ENCODE measurements around the gene NADSYN1. TPM values are rescaled to one million over a fixed set of nuclear protein-coding genes. Genes with fewer than 3 reads are reported as not detected.
A peak's percentile ranks its signal among the peaks of the same experiment; 100 is the strongest.
"Not testable (repeated sequence)": the region's sequence is repeated elsewhere in the genome, so short reads cannot be mapped to it uniquely, and the experiment has no call there.

The NADSYN1 gene
- total RNA-seq, 1 donor from 2014 or later = 45.1 TPM

- no peak for TF ChIP-seq CTCF (conservative IDR thresholded peaks at IDR 0.05)
- Mint-ChIP-seq H3K36me3 (ENCODE audit: low read depth) (no peaks in the 10 kb centered on the region), H3K27me3 (ENCODE audit: low read depth) (no peaks in the 10 kb centered on the region), H3K4me3 (no peak overlapping the region), H3K27ac (ENCODE audit: unreplicated experiment) (no peak overlapping the region), H3K9me3 (no peaks in the 10 kb centered on the region), H3K4me1 (no peaks in the 10 kb centered on the region)
- no peak for DNase-seq (ENCODE audit: low read depth, low spot score)
Observed at GRCh38 chr11:71537537-71537936, 84.5 kb downstream of the NADSYN1 start.

- not testable (repeated sequence) for H3K4me1 Mint-ChIP-seq; DNase-seq (ENCODE audit: low read depth, low spot score); H3K4me3 Mint-ChIP-seq; H3K9me3 Mint-ChIP-seq; H3K27me3 Mint-ChIP-seq (ENCODE audit: low read depth); H3K36me3 Mint-ChIP-seq (ENCODE audit: low read depth)
- peak within 1 kb of the TSS; percentile 78 for H3K27ac Mint-ChIP-seq (ENCODE audit: unreplicated experiment)
Observed at GRCh38 chr11:71537977-71538665, 85.1 kb downstream of the NADSYN1 start, which contains the start of gene KRTAP5-8. Gene KRTAP5-8, plus strand, starts transcription at chr11:71538025. Its CDS starts 31 bp downstream, at chr11:71538056.

GRCh38 chr11:71538666-71538990 lies 85.6 kb downstream of the NADSYN1 start:
- Mint-ChIP-seq H3K27me3 (ENCODE audit: low read depth) (no peaks in the 10 kb centered on the region), H3K27ac (ENCODE audit: unreplicated experiment) (peak overlapping the region; percentile 78), H3K4me3 (no peak overlapping the region), H3K9me3 (no peaks in the 10 kb centered on the region), H3K36me3 (ENCODE audit: low read depth) (peaks cover 2% of the 10 kb centered on the region), H3K4me1 (no peaks in the 10 kb centered on the region)
- no peak for DNase-seq (ENCODE audit: low read depth, low spot score)
- no peak for TF ChIP-seq CTCF (conservative IDR thresholded peaks at IDR 0.05)

GRCh38 chr11:71539017-71539416 lies 86.0 kb downstream of the NADSYN1 start:
- TF ChIP-seq CTCF (conservative IDR thresholded peaks at IDR 0.05) = no peak
- Mint-ChIP-seq H3K9me3 (no peaks in the 10 kb centered on the region), H3K27ac (ENCODE audit: unreplicated experiment) (peak overlapping the region; percentile 78), H3K36me3 (ENCODE audit: low read depth) (peaks cover 2% of the 10 kb centered on the region), H3K4me3 (no peak overlapping the region), H3K27me3 (ENCODE audit: low read depth) (no peaks in the 10 kb centered on the region), H3K4me1 (no peaks in the 10 kb centered on the region)
- DNase-seq (ENCODE audit: low read depth, low spot score) = no peak

GRCh38 chr11:71539971-71540370 lies 87.0 kb downstream of the NADSYN1 start:
- not testable (repeated sequence) for H3K27me3 Mint-ChIP-seq (ENCODE audit: low read depth); H3K4me3 Mint-ChIP-seq; H3K4me1 Mint-ChIP-seq; H3K36me3 Mint-ChIP-seq (ENCODE audit: low read depth); DNase-seq (ENCODE audit: low read depth, low spot score); H3K9me3 Mint-ChIP-seq; H3K27ac Mint-ChIP-seq (ENCODE audit: unreplicated experiment)

GRCh38 chr11:71540521-71541304 lies 87.7 kb downstream of the NADSYN1 start:
- H3K27me3 Mint-ChIP-seq (ENCODE audit: low read depth); H3K27ac Mint-ChIP-seq (ENCODE audit: unreplicated experiment); DNase-seq (ENCODE audit: low read depth, low spot score); H3K9me3 Mint-ChIP-seq; H3K4me3 Mint-ChIP-seq; H3K36me3 Mint-ChIP-seq (ENCODE audit: low read depth); H3K4me1 Mint-ChIP-seq: not testable (repeated sequence)

- no peak for TF ChIP-seq CTCF (conservative IDR thresholded peaks at IDR 0.05)
- Mint-ChIP-seq H3K27ac (ENCODE audit: unreplicated experiment) (no peak overlapping the region), H3K27me3 (ENCODE audit: low read depth) (no peaks in the 10 kb centered on the region), H3K9me3 (peaks cover 6% of the 10 kb centered on the region), H3K4me1 (no peaks in the 10 kb centered on the region), H3K4me3 (no peak overlapping the region), H3K36me3 (ENCODE audit: low read depth) (peaks cover 2% of the 10 kb centered on the region)
- DNase-seq (ENCODE audit: low read depth, low spot score) = no peak
Observed at GRCh38 chr11:71542382-71542781, 89.4 kb downstream of the NADSYN1 start.
